GM19438 (cell line): ENCODE results near the gene FBN2.

ENCODE experiments used
- ATAC-seq: cut with Tn5 transposase; IDR thresholded peaks from one replicate; pipeline ENCODE4 v1.9.1; 2021; ENCODE audit warnings: low read depth; ENCODE audit not compliant: unreplicated experiment

The FBN2 gene

GRCh38 chr5:128264564-128265360 is 273.3 kb downstream of the FBN2 start:
- ATAC-seq = no peak

GRCh38 chr5:128263357-128263756 is 274.7 kb downstream of the FBN2 start:
- no peak for ATAC-seq

- ATAC-seq = no peak
Measured at GRCh38 chr5:128262911-128263310, 275.1 kb downstream of the FBN2 start.

GRCh38 chr5:128259607-128260021 is 278.4 kb downstream of the FBN2 start:
- ATAC-seq = no peak

GRCh38 chr5:128258372-128258771 is 279.7 kb downstream of the FBN2 start:
- ATAC-seq = no peak

- no peak for ATAC-seq
Measured at GRCh38 chr5:128257076-128257475, 281.0 kb downstream of the FBN2 start.

- no peak for ATAC-seq
Measured at GRCh38 chr5:128254789-128255188, 283.3 kb downstream of the FBN2 start.

- no peak for ATAC-seq
Measured at GRCh38 chr5:128253880-128254279, 284.2 kb downstream of the FBN2 start.

GRCh38 chr5:128253161-128253560 is 284.9 kb downstream of the FBN2 start:
- no peak for ATAC-seq

GRCh38 chr5:128252756-128253155 is 285.3 kb downstream of the FBN2 start:
- ATAC-seq = no peak

GRCh38 chr5:128252196-128252595 is 285.8 kb downstream of the FBN2 start:
- no peak for ATAC-seq

- ATAC-seq = no peak
Measured at GRCh38 chr5:128245974-128246373, 292.1 kb downstream of the FBN2 start.

- ATAC-seq = no peak
Measured at GRCh38 chr5:128243958-128244582, 294.0 kb downstream of the FBN2 start.

- ATAC-seq = no peak
Measured at GRCh38 chr5:128241051-128241695, 296.9 kb downstream of the FBN2 start.

GRCh38 chr5:128237546-128237945 is 300.5 kb downstream of the FBN2 start:
- no peak for ATAC-seq

GRCh38 chr5:128237000-128237399 is 301.0 kb downstream of the FBN2 start:
- peak; percentile 67 for ATAC-seq

- ATAC-seq = no peak
Measured at GRCh38 chr5:128236334-128236733, 301.7 kb downstream of the FBN2 start.

GRCh38 chr5:128234928-128235641 is 303.0 kb downstream of the FBN2 start:
- ATAC-seq = no peak

- no peak for ATAC-seq
Measured at GRCh38 chr5:128228521-128228920, 309.5 kb downstream of the FBN2 start.

GRCh38 chr5:128228008-128228407 is 310.0 kb downstream of the FBN2 start:
- no peak for ATAC-seq
